Transverse colon (tissue), 4 donors: ENCODE results near the gene GRIA3.

Experiments used
- EP300 ChIP-seq: sonication (generic); formaldehyde crosslinking; IDR thresholded peaks from one replicate; pipeline ENCODE4 v1.6.1; 2017; ENCODE audit warnings: antibody characterized with exemption, low read depth
- POLR2A ChIP-seq: fragments of 450-650 bp; IDR thresholded peaks from one replicate; pipeline ENCODE4 v1.6.1; 2016; ENCODE audit warnings: antibody characterized with exemption, mild to moderate bottlenecking, moderate library complexity
- POLR2AphosphoS5 ChIP-seq, 3 donors: sonication (generic); formaldehyde crosslinking; IDR thresholded peaks; one replicate each; pipeline ENCODE4 v1.6.1; 2016; ENCODE audit warnings: antibody characterized with exemption in 3 of 3
- TF ChIP-seq, protein P1 (sequence below), 5 experiments: fragments of 200-600 bp in 3 of 5; fragments of 450-650 bp in 2 of 5; sonication (generic) in 3 of 5; IDR thresholded peaks; 1 replicate in 2 of 5; 2 replicates in 3 of 5; pipeline ENCODE4 v1.5.1; 2016 to 2017; ENCODE audit warnings: antibody characterized with exemption in 5 of 5, inconsistent platforms in 3 of 5, mild to moderate bottlenecking in 2 of 5, moderate library complexity in 1 of 5

DNA sequence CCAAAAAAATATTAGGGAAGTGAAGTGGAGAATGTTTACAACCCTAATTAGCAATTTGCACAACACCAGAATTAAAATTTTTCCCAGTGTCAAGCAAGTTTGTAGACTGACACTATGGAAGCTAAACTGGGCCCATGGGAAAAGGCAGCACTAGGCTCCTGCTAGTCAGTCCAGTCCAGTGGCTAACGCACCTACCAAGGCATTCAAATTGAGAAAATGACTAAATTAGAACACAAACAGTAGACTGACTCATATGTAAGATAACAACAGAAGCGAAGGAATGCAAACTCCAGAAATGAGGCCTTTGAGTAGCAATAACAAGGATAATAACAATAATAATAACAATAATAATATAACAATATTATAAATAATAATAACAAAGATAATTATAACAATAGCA lies 90.7 kb downstream of the GRIA3 start:
- no peak for TF ChIP-seq POLR2AphosphoS5 (IDR thresholded peaks at IDR 0.05)
- TF ChIP-seq POLR2A: no peak
- TF ChIP-seq, protein P1, sequence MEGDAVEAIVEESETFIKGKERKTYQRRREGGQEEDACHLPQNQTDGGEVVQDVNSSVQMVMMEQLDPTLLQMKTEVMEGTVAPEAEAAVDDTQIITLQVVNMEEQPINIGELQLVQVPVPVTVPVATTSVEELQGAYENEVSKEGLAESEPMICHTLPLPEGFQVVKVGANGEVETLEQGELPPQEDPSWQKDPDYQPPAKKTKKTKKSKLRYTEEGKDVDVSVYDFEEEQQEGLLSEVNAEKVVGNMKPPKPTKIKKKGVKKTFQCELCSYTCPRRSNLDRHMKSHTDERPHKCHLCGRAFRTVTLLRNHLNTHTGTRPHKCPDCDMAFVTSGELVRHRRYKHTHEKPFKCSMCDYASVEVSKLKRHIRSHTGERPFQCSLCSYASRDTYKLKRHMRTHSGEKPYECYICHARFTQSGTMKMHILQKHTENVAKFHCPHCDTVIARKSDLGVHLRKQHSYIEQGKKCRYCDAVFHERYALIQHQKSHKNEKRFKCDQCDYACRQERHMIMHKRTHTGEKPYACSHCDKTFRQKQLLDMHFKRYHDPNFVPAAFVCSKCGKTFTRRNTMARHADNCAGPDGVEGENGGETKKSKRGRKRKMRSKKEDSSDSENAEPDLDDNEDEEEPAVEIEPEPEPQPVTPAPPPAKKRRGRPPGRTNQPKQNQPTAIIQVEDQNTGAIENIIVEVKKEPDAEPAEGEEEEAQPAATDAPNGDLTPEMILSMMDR (IDR thresholded peaks at IDR 0.05): no peak
- TF ChIP-seq EP300: no peak
